Measurements from ENCODE around the gene DMD. TPM values are rescaled to one million over a fixed set of nuclear protein-coding genes. Genes with fewer than 3 reads are reported as not detected.

The DMD gene
- total RNA-seq, 1 experiment from 2014 or later: 25.3 TPM

GRCh38 chrX:31652650-31653049 lies 1558.7 kb downstream of the DMD start:
- H2AFZ ChIP-seq: no peak overlapping the region
- TF ChIP-seq EZH2 (IDR thresholded peaks at IDR 0.05; ENCODE audit: low read depth): no peak
- TF ChIP-seq, protein P1, sequence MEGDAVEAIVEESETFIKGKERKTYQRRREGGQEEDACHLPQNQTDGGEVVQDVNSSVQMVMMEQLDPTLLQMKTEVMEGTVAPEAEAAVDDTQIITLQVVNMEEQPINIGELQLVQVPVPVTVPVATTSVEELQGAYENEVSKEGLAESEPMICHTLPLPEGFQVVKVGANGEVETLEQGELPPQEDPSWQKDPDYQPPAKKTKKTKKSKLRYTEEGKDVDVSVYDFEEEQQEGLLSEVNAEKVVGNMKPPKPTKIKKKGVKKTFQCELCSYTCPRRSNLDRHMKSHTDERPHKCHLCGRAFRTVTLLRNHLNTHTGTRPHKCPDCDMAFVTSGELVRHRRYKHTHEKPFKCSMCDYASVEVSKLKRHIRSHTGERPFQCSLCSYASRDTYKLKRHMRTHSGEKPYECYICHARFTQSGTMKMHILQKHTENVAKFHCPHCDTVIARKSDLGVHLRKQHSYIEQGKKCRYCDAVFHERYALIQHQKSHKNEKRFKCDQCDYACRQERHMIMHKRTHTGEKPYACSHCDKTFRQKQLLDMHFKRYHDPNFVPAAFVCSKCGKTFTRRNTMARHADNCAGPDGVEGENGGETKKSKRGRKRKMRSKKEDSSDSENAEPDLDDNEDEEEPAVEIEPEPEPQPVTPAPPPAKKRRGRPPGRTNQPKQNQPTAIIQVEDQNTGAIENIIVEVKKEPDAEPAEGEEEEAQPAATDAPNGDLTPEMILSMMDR (conservative IDR thresholded peaks at IDR 0.05): no peak
- no peaks in the 10 kb centered on the region for H3K9me3 ChIP-seq (ENCODE audit: insufficient read depth, low read depth)
- no peaks in the 10 kb centered on the region for H3K4me1 ChIP-seq (replicated peaks; ENCODE audit: insufficient read depth)
- DNase-seq: no peak
- H3K36me3 ChIP-seq (ENCODE audit: low read depth): no peaks in the 10 kb centered on the region; the same call in 1 of the 2 replicates
- no peak overlapping the region for H3K4me3 ChIP-seq
- no TSS peak for BruUV-seq (replicated peaks)
- ChIA-PET CTCF (no interaction called here), POLR2A (ENCODE audit: unreplicated experiment) (no interaction called here)
- H4K20me1 ChIP-seq (ENCODE audit: insufficient read depth): no peaks in the 10 kb centered on the region
- H3F3A ChIP-seq (ENCODE audit: insufficient read depth, low read depth): no peaks in the 10 kb centered on the region
- H3K9me2 ChIP-seq (ENCODE audit: insufficient read depth): no peaks in the 10 kb centered on the region
- H3K79me2 ChIP-seq (ENCODE audit: low read depth): no peaks in the 10 kb centered on the region
- intact Hi-C loops (cut with micrococcal nuclease; ENCODE audit: unreplicated experiment): no loop called here
- no peaks in the 10 kb centered on the region for H3K27me3 ChIP-seq (ENCODE audit: insufficient read depth, low read depth)
- H3K4me2 ChIP-seq: no peak overlapping the region
- H3K27ac ChIP-seq: no peak overlapping the region

DNA sequence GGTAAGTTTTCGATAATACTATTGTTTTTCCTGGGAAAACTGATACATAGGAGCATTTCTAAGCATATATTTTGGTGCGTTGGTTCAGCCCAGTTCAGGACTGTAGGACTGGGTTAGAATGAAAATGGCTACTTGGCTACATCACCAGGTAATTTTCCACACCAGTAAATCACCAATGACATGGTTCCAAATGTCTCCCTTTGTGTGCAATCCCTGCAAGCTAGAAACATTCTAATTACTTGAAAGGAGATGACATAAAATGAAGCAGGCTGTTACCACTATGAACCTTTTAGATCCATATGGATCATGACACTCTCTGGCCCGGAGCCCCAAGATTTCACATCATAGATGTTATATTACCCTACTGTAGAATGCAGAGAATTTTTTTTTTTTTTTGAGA lies 1562.1 kb downstream of the DMD start:
- no peaks in the 10 kb centered on the region for H3K27me3 ChIP-seq (ENCODE audit: insufficient read depth, low read depth)
- no peaks in the 10 kb centered on the region for H3K9me2 ChIP-seq (ENCODE audit: insufficient read depth)
- intact Hi-C loops (cut with micrococcal nuclease; ENCODE audit: unreplicated experiment): no loop called here
- no peaks in the 10 kb centered on the region for H4K20me1 ChIP-seq (ENCODE audit: insufficient read depth)
- H3K4me2 ChIP-seq: no peak overlapping the region
- no peaks in the 10 kb centered on the region for H3K79me2 ChIP-seq (ENCODE audit: low read depth)
- no peaks in the 10 kb centered on the region for H3K36me3 ChIP-seq (ENCODE audit: low read depth)
- H3K4me1 ChIP-seq (replicated peaks; ENCODE audit: insufficient read depth): no peaks in the 10 kb centered on the region
- ChIA-PET POLR2A (ENCODE audit: unreplicated experiment) (no interaction called here), CTCF (no interaction called here)
- no peak overlapping the region for H2AFZ ChIP-seq
- H3K27ac ChIP-seq: no peak overlapping the region
- H3F3A ChIP-seq (ENCODE audit: insufficient read depth, low read depth): no peaks in the 10 kb centered on the region
- no peak for DNase-seq
- no TSS peak for BruUV-seq (replicated peaks)
- H3K4me3 ChIP-seq: no peak overlapping the region
- TF ChIP-seq, protein P1 (conservative IDR thresholded peaks at IDR 0.05): no peak
- TF ChIP-seq EZH2 (IDR thresholded peaks at IDR 0.05; ENCODE audit: low read depth): no peak
- H3K9me3 ChIP-seq (ENCODE audit: insufficient read depth, low read depth): no peaks in the 10 kb centered on the region

DNA sequence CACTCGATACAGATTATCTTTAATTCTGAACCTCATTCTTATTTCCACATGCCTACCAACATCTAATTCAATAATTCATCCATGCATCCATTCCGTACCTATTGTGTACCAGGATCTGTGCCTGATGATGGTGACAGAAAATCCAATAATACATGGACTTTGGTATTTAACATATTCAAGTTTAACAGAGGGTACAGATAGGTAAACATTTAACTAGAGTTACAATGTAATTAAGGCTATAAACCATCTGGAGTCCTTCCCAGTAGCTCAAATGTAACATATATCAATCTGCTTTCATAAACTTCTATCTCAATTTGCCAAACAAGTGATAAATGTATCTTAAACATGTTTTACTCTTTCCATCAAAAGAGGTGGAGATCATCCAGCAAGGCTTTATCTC lies 1578.0 kb downstream of the DMD start:
- Histone ChIP-seq H3K9me2 (ENCODE audit: insufficient read depth) (no peaks in the 10 kb centered on the region), H3K27me3 (ENCODE audit: insufficient read depth, low read depth) (no peaks in the 10 kb centered on the region), H3K4me1 (replicated peaks; ENCODE audit: insufficient read depth) (no peaks in the 10 kb centered on the region), H4K20me1 (ENCODE audit: insufficient read depth) (no peaks in the 10 kb centered on the region), H3K4me3 (no peak overlapping the region), H3K4me2 (no peak overlapping the region), H3F3A (ENCODE audit: insufficient read depth, low read depth) (no peaks in the 10 kb centered on the region), H3K9me3 (ENCODE audit: insufficient read depth, low read depth) (no peaks in the 10 kb centered on the region), H2AFZ (no peak overlapping the region), H3K27ac (no peak overlapping the region), H3K79me2 (ENCODE audit: low read depth) (no peaks in the 10 kb centered on the region), H3K36me3 (ENCODE audit: low read depth) (no peaks in the 10 kb centered on the region)
- ChIA-PET CTCF (no interaction called here), POLR2A (ENCODE audit: unreplicated experiment) (interaction anchor here (0.7 kb wide), 1 partner anchor 50 kb away, joined by 7 read pairs; no protein-coding TSS in a partner anchor)
- intact Hi-C loops (cut with micrococcal nuclease; ENCODE audit: unreplicated experiment): no loop called here
- no peak for TF ChIP-seq EZH2 (IDR thresholded peaks at IDR 0.05; ENCODE audit: low read depth)
- TF ChIP-seq, protein P1 (conservative IDR thresholded peaks at IDR 0.05): no peak
- DNase-seq: no peak
- BruUV-seq (replicated peaks): no TSS peak
